SHP77 treated with DMSO at 0.1 percent for 48 hours (cell line): ENCODE measurements around the gene CNDP1.
"Not testable (repeated sequence)": the region's sequence is repeated elsewhere in the genome, so short reads cannot be mapped to it uniquely, and the experiment has no call there.

Experiments
- DNase-seq: peaks from one replicate; lab custom pipeline; 2025; lab: John Stamatoyannopoulos, UW

CNDP1 gene

DNA sequence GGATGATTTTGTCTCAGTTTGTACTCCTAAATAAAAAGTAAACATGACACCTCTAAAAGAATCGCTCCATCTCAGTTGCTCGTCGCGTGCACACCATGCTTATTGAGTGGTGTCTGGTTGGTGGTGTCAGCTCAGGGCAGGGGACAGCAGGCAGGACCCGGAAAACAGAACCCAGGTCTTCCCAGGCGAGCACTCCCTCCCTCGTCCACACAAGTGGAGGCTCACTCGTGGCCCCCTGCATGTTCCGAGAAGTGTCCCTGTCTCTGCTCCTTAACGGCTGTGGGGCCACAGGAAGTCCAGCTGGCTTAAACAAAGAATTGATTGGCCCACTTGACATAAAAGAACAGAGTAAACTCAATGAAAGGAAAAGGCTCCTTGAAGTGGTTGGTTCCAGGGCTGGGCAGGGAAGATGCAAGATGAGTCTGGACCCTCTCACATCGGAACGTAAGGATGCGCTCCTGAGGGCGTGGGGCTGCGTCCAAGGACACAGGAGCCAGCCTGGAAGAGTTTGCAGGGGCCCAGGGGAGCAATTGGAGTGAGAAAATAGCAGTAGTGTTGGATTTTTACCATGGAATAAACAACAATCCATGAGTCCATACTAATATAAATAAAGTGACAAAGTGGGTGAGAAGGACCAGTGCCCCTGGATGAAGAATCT is 13.1 kb upstream of the CNDP1 start:
- DNase-seq, result no peak

GRCh38 chr18:74522635-74523548 is 11.4 kb upstream of the CNDP1 start:
- peak; percentile 4 for DNase-seq

GRCh38 chr18:74524097-74524496 is 10.2 kb upstream of the CNDP1 start:
- no peak for DNase-seq

GRCh38 chr18:74524915-74525314 is 9.4 kb upstream of the CNDP1 start:
- not testable (repeated sequence) for DNase-seq

DNA sequence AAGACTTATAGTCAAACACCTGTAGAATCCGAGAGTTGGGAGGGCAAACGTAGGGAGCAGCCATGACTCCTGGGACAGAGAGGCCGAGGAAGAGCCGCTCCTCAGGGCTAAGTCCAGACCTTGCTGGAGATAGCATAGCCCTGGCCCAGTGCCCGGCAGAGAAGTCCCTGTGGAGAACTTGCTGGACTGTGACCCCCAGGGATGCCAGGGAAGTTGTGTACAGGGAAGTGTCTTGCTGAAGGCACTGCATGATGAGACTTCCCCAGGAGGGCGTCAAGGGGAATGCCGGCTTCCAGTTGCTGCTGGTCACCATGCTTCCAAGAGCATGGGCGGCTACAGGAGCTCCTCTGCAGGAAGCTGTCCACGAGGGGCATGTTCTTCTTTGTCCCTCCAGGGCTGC is 8.6 kb upstream of the CNDP1 start:
- no peak for DNase-seq

- DNase-seq, result no peak
These were observed 7.8 kb upstream of the CNDP1 start for GRCh38 chr18:74526488-74526887.

DNA sequence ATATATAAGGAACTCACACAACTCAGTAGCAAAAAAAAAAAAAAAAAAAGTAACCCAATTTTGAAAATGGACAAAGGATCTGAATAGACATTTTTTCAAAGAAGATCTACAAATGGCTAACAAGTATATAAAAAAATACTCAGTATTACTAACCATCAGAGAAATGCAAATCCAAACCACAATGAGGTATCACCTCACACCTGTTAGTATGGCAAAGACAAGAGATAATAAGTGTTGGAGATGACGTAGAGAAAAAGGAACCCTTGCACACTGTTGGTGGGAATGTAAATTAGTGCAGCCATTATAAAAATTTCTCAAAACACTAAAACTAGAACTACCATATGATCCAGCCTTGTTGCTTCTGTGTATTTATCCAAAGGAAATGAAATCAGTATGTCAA is 5.8 kb upstream of the CNDP1 start:
- no peak for DNase-seq

DNA sequence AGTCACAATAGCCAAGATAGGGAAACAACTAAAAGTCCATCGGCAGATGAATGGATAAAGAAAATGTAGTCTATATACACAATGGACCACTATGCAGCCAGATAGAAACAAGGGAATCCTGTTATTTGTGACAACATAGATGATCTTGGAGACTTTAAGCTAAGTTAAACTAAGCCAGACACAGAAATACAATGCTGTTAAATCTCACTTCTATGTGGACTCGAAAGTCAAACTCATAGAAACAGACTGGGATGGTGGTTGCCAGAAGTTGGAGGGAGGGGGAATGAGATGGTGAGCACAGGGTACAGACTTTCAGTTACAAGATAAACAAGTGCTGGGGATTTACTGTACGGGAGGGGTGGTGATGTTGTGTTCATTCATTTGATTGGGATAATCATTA is 5.4 kb upstream of the CNDP1 start:
- no peak for DNase-seq

DNA sequence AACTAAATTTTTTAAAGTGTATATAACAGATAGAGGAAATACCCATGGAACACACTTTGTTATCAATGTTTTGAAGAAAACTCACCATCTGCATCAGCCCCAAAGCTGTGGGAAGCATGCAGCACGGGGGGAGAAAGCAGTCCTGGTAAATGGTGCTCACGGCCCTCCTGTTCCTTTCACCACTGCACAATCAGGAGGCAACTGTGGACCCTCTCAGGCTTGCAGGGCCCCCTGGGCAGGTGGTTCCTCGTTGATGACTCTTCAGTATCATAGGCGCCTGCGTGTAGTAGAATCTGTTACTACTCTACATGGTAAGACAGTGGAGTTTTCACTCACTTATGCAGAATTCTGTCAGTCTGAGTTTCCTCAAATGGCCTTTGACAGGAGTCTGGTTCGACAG is 4.9 kb upstream of the CNDP1 start:
- no peak for DNase-seq

DNA sequence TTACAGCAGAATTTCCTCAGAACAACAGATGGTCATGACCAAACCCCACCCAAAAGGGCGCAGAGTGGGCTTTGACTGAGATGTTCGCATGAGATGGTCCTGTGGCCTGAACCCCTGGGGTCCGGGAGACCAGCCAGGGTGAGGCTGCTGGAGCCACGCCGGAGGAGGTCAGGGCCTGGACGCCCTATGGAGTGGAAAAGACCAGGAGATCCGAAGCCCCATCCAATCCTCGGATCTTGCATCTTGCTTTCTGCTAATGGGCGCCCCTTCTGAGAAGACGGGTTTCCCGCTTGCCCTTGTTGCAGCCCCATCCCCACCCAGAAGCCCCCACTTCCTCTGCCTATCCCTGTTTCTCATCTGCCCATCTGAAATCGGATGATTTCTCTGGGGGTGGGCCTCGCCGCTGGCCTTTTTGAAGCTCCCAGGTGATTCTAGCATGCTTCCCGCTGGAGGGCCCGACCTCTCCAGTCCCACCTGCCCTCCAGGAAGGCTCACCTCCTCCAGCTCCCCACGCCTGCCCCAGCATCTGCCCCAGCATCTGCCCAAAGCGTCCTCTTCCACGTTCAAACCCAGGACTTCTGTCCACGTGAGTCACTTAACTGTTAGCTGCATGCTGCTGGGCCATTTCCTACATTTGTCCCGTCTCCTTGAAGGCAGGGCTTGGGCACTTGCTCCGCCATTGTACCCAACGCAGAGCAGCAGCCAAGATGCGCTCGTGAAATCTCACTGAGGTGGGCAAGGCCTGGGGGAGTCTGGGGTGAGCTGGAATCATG is 4.3 kb upstream of the CNDP1 start:
- no peak for DNase-seq

- no peak for DNase-seq
These were observed 3.8 kb upstream of the CNDP1 start for GRCh38 chr18:74530584-74530862.

- no peak for DNase-seq
These were observed 3.3 kb upstream of the CNDP1 start for GRCh38 chr18:74531043-74531442.

DNA sequence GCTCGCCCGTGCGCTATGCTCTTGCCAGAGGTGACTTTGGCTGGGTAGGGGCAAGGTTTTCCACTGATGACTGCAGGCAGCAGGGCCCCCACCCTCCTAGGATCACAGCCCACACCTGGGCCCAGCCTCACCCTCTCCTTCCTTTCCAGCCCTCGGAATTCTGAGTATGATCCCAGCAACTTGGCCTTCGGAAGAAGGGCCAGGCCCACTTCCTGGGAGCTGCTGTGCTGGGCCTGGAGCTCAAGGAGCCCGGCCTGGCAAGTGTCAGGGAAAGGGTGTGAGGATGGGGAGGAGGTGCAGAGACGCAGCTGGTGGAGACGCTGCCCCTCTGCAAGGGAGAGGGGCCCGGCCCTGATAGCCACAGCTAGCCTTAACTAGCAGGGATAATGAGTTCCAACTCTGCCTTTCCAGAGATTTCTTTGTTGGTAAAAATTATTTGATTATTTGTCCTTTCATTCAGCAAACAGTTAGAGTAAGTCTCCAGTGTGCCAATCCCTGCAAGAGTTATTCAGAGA is 1.7 kb upstream of the CNDP1 start:
- no peak for DNase-seq

GRCh38 chr18:74533666-74534065 is 634 bp upstream of the CNDP1 start:
- DNase-seq, result no peak

- no peak for DNase-seq
These were observed 815 bp downstream of the CNDP1 start for GRCh38 chr18:74534981-74535649.

- no peak for DNase-seq
These were observed 5.0 kb downstream of the CNDP1 start for GRCh38 chr18:74539289-74539688.

DNA sequence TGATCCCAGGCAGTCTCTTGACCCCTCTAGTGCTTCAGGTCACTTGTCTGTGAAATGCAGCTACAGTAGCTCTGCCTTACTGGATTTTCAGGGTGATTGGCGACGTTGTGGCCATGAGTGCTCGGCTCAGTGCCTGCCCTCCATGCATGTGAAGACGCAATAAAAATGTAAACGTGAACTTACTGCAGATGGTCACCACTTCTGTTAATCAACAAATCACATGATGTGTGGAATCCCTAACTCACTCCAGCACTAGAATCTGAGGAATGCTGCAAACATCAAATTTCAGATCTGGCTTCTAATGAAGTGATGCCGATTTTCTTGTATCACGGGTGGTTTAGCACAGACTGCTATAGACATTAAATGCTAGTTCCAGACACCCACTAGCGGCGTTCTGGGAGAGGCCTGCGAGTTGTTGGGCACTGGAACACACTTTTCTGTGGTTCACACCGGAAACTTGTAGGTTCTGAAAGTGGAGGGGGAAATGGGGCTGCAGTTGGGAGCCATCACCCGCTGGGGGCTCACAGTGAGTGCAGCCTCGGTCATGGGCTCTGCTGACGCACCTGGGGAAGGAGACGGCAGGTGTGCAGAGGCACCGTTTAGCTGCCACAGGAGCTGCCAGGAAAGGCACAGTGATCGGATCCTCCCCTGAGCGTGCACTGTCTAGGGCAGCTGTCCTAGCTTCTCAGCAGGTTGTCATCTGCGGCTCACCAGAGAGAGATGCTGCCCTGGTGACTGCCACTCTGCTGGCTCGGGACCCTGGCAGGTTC is 6.5 kb downstream of the CNDP1 start:
- no peak for DNase-seq

DNA sequence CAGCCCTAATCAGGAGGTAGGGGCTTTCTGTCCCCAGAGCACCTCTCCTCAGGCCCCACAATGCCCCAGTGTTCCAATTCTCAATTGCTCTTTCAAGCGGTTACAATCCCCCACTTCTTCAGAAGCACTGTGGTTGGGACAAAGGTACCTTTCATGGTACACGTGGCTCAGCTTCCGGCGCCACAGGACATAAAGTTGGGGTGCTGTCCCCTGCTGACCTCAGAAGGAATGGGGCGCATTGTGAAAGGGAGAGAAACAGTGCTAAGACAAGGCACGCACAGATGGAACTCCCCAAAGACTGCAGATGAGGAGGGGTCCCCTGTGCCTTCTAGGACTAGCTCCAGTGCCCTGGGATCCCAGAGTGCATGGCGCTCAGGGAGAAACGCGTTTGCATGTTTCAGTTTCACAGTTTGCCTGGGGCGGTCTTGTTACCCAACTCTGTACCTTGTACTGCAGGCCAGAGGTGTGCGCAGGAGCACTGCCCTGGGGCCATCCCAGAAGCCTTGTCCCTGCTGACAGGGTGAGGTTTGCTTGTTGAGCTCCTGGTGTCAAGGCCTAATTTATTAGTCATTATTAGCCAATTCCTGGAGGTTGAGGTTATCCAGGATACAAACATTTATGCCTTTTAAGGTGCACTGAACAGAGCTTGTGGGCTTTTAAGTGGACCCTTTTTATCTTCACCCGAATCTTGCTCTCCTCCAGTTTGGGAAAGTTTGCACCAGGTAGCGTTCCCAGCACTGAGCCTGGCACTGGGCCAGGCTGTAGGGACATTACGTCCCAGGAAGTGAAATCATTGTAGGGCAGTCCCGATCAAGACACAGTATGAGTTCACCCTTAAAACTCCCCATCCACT is 7.6 kb downstream of the CNDP1 start:
- DNase-seq, result no peak

DNA sequence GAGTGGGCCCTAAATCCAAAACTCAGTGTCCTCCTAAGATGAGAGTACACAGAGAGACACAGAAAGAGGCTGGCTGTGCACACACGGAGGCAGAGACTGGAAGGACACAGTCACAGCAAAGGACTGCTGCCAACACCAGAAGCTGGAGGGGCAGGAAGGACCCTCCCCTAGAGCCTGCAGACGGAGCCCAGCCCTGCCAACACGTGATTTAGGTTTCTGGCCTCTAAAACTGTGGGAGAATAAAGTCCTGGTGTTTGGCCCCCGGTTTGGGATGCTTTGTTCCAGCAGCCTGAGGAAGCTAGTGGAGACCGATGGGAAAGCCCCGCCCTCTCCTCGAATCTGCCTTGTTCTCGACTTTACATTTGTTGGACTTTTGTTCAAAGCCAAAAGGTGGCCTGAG is 10.6 kb downstream of the CNDP1 start:
- DNase-seq, result no peak

DNA sequence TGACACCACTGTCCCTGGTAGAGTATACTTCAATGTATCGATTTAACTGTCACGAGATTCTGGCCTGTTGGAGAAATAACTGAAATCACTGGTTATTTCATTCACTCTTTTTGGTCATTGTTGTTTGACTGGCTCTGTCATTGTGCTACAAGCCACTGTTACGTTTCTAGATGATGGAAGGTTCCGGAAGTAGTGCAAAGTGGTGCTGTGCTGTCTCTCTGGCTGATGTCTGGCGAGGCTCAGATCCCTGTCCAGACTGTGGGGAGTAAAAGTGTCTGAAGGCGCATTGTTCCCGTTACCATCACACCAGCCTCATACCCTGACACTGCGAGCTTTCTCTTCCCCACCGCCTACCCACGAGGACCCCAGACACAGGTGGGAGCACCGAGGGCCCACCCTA is 11.7 kb downstream of the CNDP1 start:
- DNase-seq, result no peak
